HEK293T (cell line): ENCODE results near the gene CELA2A.

Source experiments
- ARNT ChIP-seq: fragments of 450-650 bp; IDR thresholded peaks from 2 replicates; pipeline ENCODE4 v1.6.1; 2017; ENCODE audit warnings: mild to moderate bottlenecking
- BHLHE40 ChIP-seq: fragments of 450-650 bp; IDR thresholded peaks from 2 replicates; pipeline ENCODE4 v1.6.1; 2016; ENCODE audit warnings: mild to moderate bottlenecking, moderate library complexity, borderline replicate concordance
- ELF4 ChIP-seq: fragments of 450-650 bp; IDR thresholded peaks from 2 replicates; pipeline ENCODE4 v1.6.1; 2017; ENCODE audit warnings: antibody characterized with exemption
- FOXA1 ChIP-seq: fragments of 450-650 bp; IDR thresholded peaks from 2 replicates; pipeline ENCODE4 v1.6.1; 2016; ENCODE audit warnings: mild to moderate bottlenecking
- FOXK2 ChIP-seq: fragments of 450-650 bp; IDR thresholded peaks from 2 replicates; pipeline ENCODE4 v1.6.1; 2016; ENCODE audit warnings: mild to moderate bottlenecking
- FOXM1 ChIP-seq: fragments of 450-650 bp; IDR thresholded peaks from 2 replicates; pipeline ENCODE4 v1.6.1; 2017; ENCODE audit warnings: mild to moderate bottlenecking, borderline replicate concordance
- HDGF ChIP-seq: fragments of 450-650 bp; IDR thresholded peaks from 2 replicates; pipeline ENCODE4 v1.6.1; 2017; ENCODE audit warnings: antibody characterized with exemption, borderline replicate concordance
- SP1 ChIP-seq: fragments of 450-650 bp; IDR thresholded peaks from 2 replicates; pipeline ENCODE4 v1.6.1; 2017
- SUZ12 ChIP-seq: fragments of 450-650 bp; IDR thresholded peaks from 2 replicates; pipeline ENCODE4 v1.6.1; 2016; ENCODE audit warnings: mild to moderate bottlenecking
- TARDBP ChIP-seq: fragments of 450-650 bp; IDR thresholded peaks from 2 replicates; pipeline ENCODE4 v1.6.1; 2016
- TF ChIP-seq, protein P1 (sequence below): fragments of 450-650 bp; IDR thresholded peaks from 2 replicates; pipeline ENCODE4 v1.6.1; 2016

- no peak for TF ChIP-seq FOXK2
- TF ChIP-seq ELF4 = no peak
- TF ChIP-seq SUZ12 = no peak
- no peak for TF ChIP-seq FOXM1
- no peak for TF ChIP-seq SP1
- TF ChIP-seq TARDBP = no peak
- no peak for TF ChIP-seq ARNT
- TF ChIP-seq HDGF = no peak
- no peak for TF ChIP-seq BHLHE40
- TF ChIP-seq FOXA1 = no peak
- TF ChIP-seq, protein P1, sequence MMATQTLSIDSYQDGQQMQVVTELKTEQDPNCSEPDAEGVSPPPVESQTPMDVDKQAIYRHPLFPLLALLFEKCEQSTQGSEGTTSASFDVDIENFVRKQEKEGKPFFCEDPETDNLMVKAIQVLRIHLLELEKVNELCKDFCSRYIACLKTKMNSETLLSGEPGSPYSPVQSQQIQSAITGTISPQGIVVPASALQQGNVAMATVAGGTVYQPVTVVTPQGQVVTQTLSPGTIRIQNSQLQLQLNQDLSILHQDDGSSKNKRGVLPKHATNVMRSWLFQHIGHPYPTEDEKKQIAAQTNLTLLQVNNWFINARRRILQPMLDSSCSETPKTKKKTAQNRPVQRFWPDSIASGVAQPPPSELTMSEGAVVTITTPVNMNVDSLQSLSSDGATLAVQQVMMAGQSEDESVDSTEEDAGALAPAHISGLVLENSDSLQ = no peak
Measured at GRCh38 chr1:15465674-15466073, 9.1 kb downstream of the CELA2A start.
